ENCODE results near the gene PPP5C.
A peak's percentile ranks its signal among the peaks of the same experiment; 100 is the strongest.
"Not testable (repeated sequence)": the region's sequence is repeated elsewhere in the genome, so short reads cannot be mapped to it uniquely, and the experiment has no call there.

Gene PPP5C

GRCh38 chr19:46373491-46374359, 26.8 kb downstream of the PPP5C start:
- TF ChIP-seq CTCF (conservative IDR thresholded peaks at IDR 0.05; ENCODE audit: low read length), result no peak
- DNase-seq (ENCODE audit: low read depth), result peak; percentile 58
- H3K4me3 ChIP-seq (ENCODE audit: low read length), result no peak overlapping the region; the same call in 1 of the 2 replicates

GRCh38 chr19:46374536-46375475, 27.9 kb downstream of the PPP5C start:
- no peak for DNase-seq (ENCODE audit: low read depth)
- no peak overlapping the region for H3K4me3 ChIP-seq (ENCODE audit: low read length)
- no peak for TF ChIP-seq CTCF (conservative IDR thresholded peaks at IDR 0.05; ENCODE audit: low read length)

GRCh38 chr19:46375476-46376067, 28.7 kb downstream of the PPP5C start:
- not testable (repeated sequence) for DNase-seq (ENCODE audit: low read depth); H3K4me3 ChIP-seq (ENCODE audit: low read length)

GRCh38 chr19:46376241-46377153, 29.6 kb downstream of the PPP5C start:
- no peak for DNase-seq (ENCODE audit: low read depth)

GRCh38 chr19:46378268-46378667, 31.4 kb downstream of the PPP5C start:
- H3K4me3 ChIP-seq (ENCODE audit: low read length), result no peak overlapping the region
- TF ChIP-seq CTCF (conservative IDR thresholded peaks at IDR 0.05; ENCODE audit: low read length), result no peak
- peak; percentile 94 for DNase-seq (ENCODE audit: low read depth)

More at GRCh38 chr19:46376241-46377153, 29.6 kb downstream of the PPP5C start:
- no peak for TF ChIP-seq CTCF (conservative IDR thresholded peaks at IDR 0.05; ENCODE audit: low read length)
- H3K4me3 ChIP-seq (ENCODE audit: low read length), result no peak overlapping the region

- DNase-seq (ENCODE audit: low read depth), result no peak
- TF ChIP-seq CTCF (conservative IDR thresholded peaks at IDR 0.05; ENCODE audit: low read length), result no peak
- H3K4me3 ChIP-seq (ENCODE audit: low read length), result no peak overlapping the region
Measured at GRCh38 chr19:46380690-46381089, 33.8 kb downstream of the PPP5C start.
